ENCODE results near the gene SCFD2. TPM values are rescaled to one million over a fixed set of nuclear protein-coding genes. Genes with fewer than 3 reads are reported as not detected.

Gene SCFD2
- total RNA-seq, 2 experiments from 2014 or later = 18.8 to 19.9 TPM

DNA sequence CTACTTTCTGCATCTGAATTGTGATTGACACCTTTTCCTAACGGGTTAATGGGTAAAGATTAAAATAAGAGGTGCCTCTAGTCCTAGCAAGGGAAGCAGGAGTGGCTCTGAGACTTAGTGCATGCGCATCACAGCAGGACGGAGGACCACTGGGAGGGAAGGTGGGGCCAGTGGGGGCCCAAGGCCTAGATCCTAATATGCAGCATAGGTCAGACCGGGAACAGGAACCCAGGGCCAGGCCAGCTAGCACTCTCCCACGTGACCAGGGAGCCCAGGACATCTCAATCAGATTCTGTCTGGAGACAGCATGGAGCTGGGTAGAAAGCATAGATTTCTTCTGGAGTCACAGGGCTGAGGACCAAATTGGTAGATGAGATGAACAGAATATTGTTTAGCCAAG, 448.0 kb downstream of the SCFD2 start:
- ChIA-PET POLR2A (no interaction called here), CTCF (no interaction called here)
- no peaks in the 10 kb centered on the region for H3K36me3 Mint-ChIP-seq
- H3K27ac Mint-ChIP-seq = no peak overlapping the region
- H3K4me1 Mint-ChIP-seq (ENCODE audit: low read depth) = no peaks in the 10 kb centered on the region
- no peaks in the 10 kb centered on the region for H3K9me3 Mint-ChIP-seq
- no peak overlapping the region for H3K4me3 Mint-ChIP-seq
- H3K27me3 Mint-ChIP-seq = no peaks in the 10 kb centered on the region
- intact Hi-C loops (cut with micrococcal nuclease) = no loop called here
- DNase-seq = no peak

DNA sequence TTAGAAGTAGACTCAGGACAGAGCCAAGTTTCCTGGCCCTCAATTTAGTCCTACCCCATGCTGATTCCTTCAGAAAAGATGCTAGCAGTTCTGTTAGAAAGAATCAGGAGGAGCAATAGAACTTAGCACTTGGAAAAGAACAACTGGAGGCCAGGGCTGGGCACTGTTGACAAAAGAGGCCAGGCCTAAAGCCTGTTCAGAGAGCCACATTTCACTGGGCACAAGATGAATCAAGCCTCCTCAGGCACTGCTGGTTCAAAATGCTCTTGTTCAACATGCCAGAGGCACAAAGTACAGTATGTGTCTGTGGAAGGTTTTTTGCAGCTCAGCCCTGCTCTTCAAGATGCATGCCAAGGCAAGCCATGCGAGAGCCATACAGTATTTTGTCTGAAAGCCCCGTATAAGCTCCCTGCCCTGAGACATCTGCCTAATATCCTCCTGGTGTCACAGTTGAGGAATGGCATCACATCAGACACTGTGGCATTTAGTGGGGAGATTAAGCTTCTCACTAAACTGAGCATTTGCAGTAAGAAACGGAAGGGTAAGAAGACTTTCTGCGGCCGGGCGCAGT, 450.0 kb downstream of the SCFD2 start:
- Mint-ChIP-seq H3K27me3 (no peaks in the 10 kb centered on the region), H3K27ac (peak overlapping the region; percentile 20), H3K4me1 (ENCODE audit: low read depth) (no peaks in the 10 kb centered on the region), H3K9me3 (no peaks in the 10 kb centered on the region), H3K4me3 (no peak overlapping the region), H3K36me3 (peaks cover 2% of the 10 kb centered on the region)
- intact Hi-C loops (cut with micrococcal nuclease) = no loop called here
- POLR2A ChIA-PET = no interaction called here
- CTCF ChIA-PET = no interaction called here
- no peak for DNase-seq

- Mint-ChIP-seq H3K9me3 (no peaks in the 10 kb centered on the region), H3K4me1 (ENCODE audit: low read depth) (no peaks in the 10 kb centered on the region), H3K4me3 (no peak overlapping the region), H3K36me3 (peaks cover 2% of the 10 kb centered on the region), H3K27ac (peak overlapping the region; percentile 20), H3K27me3 (no peaks in the 10 kb centered on the region)
- ChIA-PET CTCF (interaction anchor here (1.5 kb wide), 1 partner anchor 68 kb away, joined by 4 read pairs; no protein-coding TSS in a partner anchor), POLR2A (no interaction called here)
- DNase-seq = no peak
- intact Hi-C loops (cut with micrococcal nuclease) = no loop called here
Measured at GRCh38 chr4:52915191-52915590, 450.7 kb downstream of the SCFD2 start.

DNA sequence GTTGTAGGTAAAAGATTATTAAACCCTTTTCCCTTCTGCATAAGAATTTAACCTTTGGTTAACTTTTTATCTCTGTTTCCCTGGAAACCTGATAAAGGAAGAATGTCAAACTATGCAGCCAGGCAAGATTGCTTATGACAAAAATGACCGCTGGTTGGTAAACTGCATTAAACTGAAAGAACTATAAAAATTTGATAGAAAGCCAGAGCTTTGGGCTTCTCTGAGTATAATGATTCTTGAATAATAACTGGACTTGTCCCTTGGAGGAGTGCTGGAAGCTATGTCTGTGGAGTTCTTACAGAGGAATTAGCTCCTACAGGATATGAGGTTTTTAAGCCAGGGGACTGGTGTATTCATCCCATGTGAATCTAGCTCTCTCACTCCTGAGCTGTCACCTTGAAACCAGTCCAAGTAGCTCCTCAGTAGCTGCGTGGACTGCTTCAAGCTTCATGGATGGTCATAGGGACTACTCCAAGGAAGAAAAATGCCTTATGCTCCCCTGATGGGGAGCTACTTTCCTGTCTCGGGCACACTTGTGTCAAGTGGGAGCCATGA, 451.7 kb downstream of the SCFD2 start:
- Mint-ChIP-seq H3K4me3 (no peak overlapping the region), H3K27ac (no peak overlapping the region), H3K9me3 (no peaks in the 10 kb centered on the region), H3K36me3 (peaks cover 2% of the 10 kb centered on the region), H3K4me1 (ENCODE audit: low read depth) (no peaks in the 10 kb centered on the region), H3K27me3 (no peaks in the 10 kb centered on the region)
- DNase-seq = no peak
- ChIA-PET CTCF (interaction anchor here (1.3 to 1.5 kb wide), 2 partner anchors 69 to 369 kb away, joined by 3 to 4 read pairs; no protein-coding TSS in a partner anchor), POLR2A (no interaction called here)
- intact Hi-C loops (cut with micrococcal nuclease) = loop anchor here (5.0 kb wide), 1 partner anchor 202 kb away; no protein-coding TSS in a partner anchor

- H3K27ac Mint-ChIP-seq = no peak overlapping the region
- no peak for DNase-seq
- no peak overlapping the region for H3K4me3 Mint-ChIP-seq
- ChIA-PET CTCF (interaction anchor here (1.1 to 1.8 kb wide), 7 partner anchors 12 to 169 kb away, joined by 3 to 10 read pairs (median 6); no protein-coding TSS in a partner anchor), POLR2A (no interaction called here)
- intact Hi-C loops (cut with micrococcal nuclease) = loop anchor here (5.0 kb wide), 1 partner anchor 200 kb away; no protein-coding TSS in a partner anchor
- H3K9me3 Mint-ChIP-seq = no peaks in the 10 kb centered on the region
- H3K27me3 Mint-ChIP-seq = no peaks in the 10 kb centered on the region
- H3K4me1 Mint-ChIP-seq (ENCODE audit: low read depth) = no peaks in the 10 kb centered on the region
- peaks cover 3% of the 10 kb centered on the region for H3K36me3 Mint-ChIP-seq
Measured at GRCh38 chr4:52912608-52913007, 453.3 kb downstream of the SCFD2 start.

DNA sequence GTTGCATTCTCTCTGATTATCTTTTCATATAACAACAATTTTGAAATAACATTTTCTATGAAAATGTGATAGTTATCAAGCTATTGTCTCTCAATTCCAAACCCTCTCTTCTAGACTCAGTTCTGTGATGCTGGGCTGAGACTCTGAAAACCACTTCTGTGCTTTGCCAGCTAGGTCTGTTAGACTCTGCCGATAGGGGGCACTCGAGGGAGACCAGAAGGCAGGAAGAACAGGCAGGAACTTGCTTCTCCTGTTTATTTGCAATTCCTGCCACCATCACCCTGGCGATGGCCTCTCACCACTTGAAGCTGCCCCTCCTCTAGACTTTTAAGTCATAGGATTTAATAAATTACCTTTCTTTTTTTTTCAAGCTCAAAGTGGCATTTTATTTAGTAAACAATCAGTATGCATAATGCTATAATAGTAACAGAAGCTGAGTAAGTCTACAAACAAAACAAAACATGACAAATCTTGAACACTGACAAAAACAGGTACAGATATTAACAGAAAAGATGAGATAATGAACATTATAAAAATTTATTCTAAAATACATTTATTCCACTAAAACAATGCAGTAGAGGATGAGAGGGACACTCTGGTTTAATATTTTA, 454.1 kb downstream of the SCFD2 start:
- POLR2A ChIA-PET = no interaction called here
- CTCF ChIA-PET = interaction anchor here (0.6 to 1.8 kb wide), 28 partner anchors 10 to 1322 kb away, joined by 3 to 17 read pairs (median 4); no protein-coding TSS in a partner anchor
- Mint-ChIP-seq H3K4me1 (ENCODE audit: low read depth) (no peaks in the 10 kb centered on the region), H3K27ac (no peak overlapping the region), H3K27me3 (no peaks in the 10 kb centered on the region), H3K4me3 (no peak overlapping the region), H3K36me3 (peaks cover 10% of the 10 kb centered on the region), H3K9me3 (no peaks in the 10 kb centered on the region)
- DNase-seq = peak; percentile 82
- intact Hi-C loops (cut with micrococcal nuclease) = loop anchor here (2.0 to 5.0 kb wide), 2 partner anchors 71 to 199 kb away; no protein-coding TSS in a partner anchor

- Mint-ChIP-seq H3K27me3 (no peaks in the 10 kb centered on the region), H3K27ac (no peak overlapping the region), H3K36me3 (peaks cover 21% of the 10 kb centered on the region), H3K9me3 (no peaks in the 10 kb centered on the region), H3K4me3 (no peak overlapping the region), H3K4me1 (ENCODE audit: low read depth) (no peaks in the 10 kb centered on the region)
- intact Hi-C loops (cut with micrococcal nuclease) = loop anchor here (2.0 to 5.0 kb wide), 2 partner anchors 73 to 198 kb away; no protein-coding TSS in a partner anchor
- ChIA-PET POLR2A (no interaction called here), CTCF (interaction anchor here (1.1 kb wide), 1 partner anchor 364 kb away, joined by 3 read pairs; no protein-coding TSS in a partner anchor)
- no peak for DNase-seq
Measured at GRCh38 chr4:52910115-52910514, 455.7 kb downstream of the SCFD2 start.

- Mint-ChIP-seq H3K36me3 (peaks cover 38% of the 10 kb centered on the region), H3K4me1 (ENCODE audit: low read depth) (no peaks in the 10 kb centered on the region), H3K27ac (no peak overlapping the region), H3K4me3 (no peak overlapping the region), H3K27me3 (no peaks in the 10 kb centered on the region), H3K9me3 (no peaks in the 10 kb centered on the region)
- no peak for DNase-seq
- CTCF ChIA-PET = interaction anchor here (0.7 kb wide), 1 partner anchor 470 kb away, joined by 3 read pairs; no protein-coding TSS in a partner anchor
- POLR2A ChIA-PET = no interaction called here
- intact Hi-C loops (cut with micrococcal nuclease) = no loop called here
Measured at GRCh38 chr4:52907510-52907909, 458.4 kb downstream of the SCFD2 start.

GRCh38 chr4:52904421-52904820, 461.4 kb downstream of the SCFD2 start:
- POLR2A ChIA-PET = no interaction called here
- CTCF ChIA-PET = no interaction called here
- Mint-ChIP-seq H3K9me3 (no peaks in the 10 kb centered on the region), H3K4me1 (ENCODE audit: low read depth) (no peaks in the 10 kb centered on the region), H3K4me3 (no peak overlapping the region), H3K36me3 (peaks cover 50% of the 10 kb centered on the region), H3K27me3 (no peaks in the 10 kb centered on the region), H3K27ac (no peak overlapping the region)
- intact Hi-C loops (cut with micrococcal nuclease) = no loop called here
- no peak for DNase-seq

DNA sequence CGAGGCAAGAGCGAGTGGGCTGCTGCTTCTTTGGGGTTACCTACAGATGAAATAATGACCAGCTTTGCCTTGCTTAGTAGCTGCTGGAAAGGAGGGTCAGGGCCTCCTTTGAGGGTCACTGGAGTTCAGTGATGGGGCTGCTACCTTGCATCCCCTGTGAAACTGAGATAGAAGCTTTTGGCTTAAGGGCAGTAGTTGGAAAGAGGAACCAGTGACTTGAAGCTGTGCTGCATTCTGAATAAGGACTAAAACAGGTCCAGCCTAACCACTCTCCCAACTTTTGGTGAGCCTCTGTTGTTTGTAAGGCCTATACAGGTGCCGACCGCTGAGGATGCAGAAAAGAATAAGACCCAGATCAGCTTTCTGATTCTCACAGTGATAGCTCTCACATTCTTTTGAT, 462.6 kb downstream of the SCFD2 start:
- Mint-ChIP-seq H3K27ac (no peak overlapping the region), H3K36me3 (peaks cover 52% of the 10 kb centered on the region), H3K9me3 (peaks cover 3% of the 10 kb centered on the region), H3K4me3 (no peak overlapping the region), H3K4me1 (ENCODE audit: low read depth) (no peaks in the 10 kb centered on the region), H3K27me3 (no peaks in the 10 kb centered on the region)
- no peak for DNase-seq
- intact Hi-C loops (cut with micrococcal nuclease) = no loop called here
- POLR2A ChIA-PET = no interaction called here
- CTCF ChIA-PET = interaction anchor here (3.8 kb wide), 1 partner anchor 8 kb away, joined by 17 read pairs; no protein-coding TSS in a partner anchor

GRCh38 chr4:52894443-52894842, 471.4 kb downstream of the SCFD2 start:
- DNase-seq = no peak
- peaks cover 8% of the 10 kb centered on the region for H3K9me3 Mint-ChIP-seq
- H3K4me3 Mint-ChIP-seq = no peak overlapping the region
- ChIA-PET POLR2A (no interaction called here), CTCF (interaction anchor here (1.1 kb wide), 1 partner anchor 17 kb away, joined by 6 read pairs; no protein-coding TSS in a partner anchor)
- intact Hi-C loops (cut with micrococcal nuclease) = loop anchor here (5.0 to 10.0 kb wide), 2 partner anchors 60 to 72 kb away; no protein-coding TSS in a partner anchor
- no peaks in the 10 kb centered on the region for H3K27me3 Mint-ChIP-seq
- H3K27ac Mint-ChIP-seq = no peak overlapping the region
- peaks cover 6% of the 10 kb centered on the region for H3K36me3 Mint-ChIP-seq
- H3K4me1 Mint-ChIP-seq (ENCODE audit: low read depth) = peaks cover 17% of the 10 kb centered on the region

DNA sequence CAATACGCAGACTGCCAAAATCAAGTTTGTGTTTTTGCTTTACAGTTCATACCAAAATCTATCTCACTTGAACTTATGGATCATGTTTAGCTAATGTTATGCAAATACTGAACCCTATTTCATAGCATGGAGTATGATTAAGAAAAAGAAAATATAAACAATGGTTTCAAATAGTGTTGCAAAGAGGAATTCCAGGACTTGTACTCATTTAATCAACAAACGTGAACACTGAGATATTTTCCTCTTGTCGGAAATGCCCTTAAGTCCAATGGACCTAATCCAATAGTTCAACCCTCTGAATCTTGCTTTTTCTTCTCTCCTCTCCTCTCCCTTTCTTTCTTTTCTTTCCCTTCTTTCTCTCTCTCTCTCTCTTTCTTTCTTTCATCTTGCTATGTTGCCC, 473.0 kb downstream of the SCFD2 start:
- Mint-ChIP-seq H3K27me3 (no peaks in the 10 kb centered on the region), H3K27ac (no peak overlapping the region), H3K9me3 (peaks cover 3% of the 10 kb centered on the region), H3K4me3 (no peak overlapping the region), H3K36me3 (peaks cover 12% of the 10 kb centered on the region), H3K4me1 (ENCODE audit: low read depth) (peaks cover 18% of the 10 kb centered on the region)
- DNase-seq = no peak
- CTCF ChIA-PET = interaction anchor here (2.0 kb wide), 1 partner anchor 19 kb away, joined by 9 read pairs; no protein-coding TSS in a partner anchor
- POLR2A ChIA-PET = no interaction called here
- intact Hi-C loops (cut with micrococcal nuclease) = loop anchor here (5.0 to 10.0 kb wide), 2 partner anchors 62 to 71 kb away; no protein-coding TSS in a partner anchor
